Measurements from ENCODE around the gene OR52M1. TPM values are rescaled to one million over a fixed set of nuclear protein-coding genes. Genes with fewer than 3 reads are reported as not detected.

The OR52M1 gene
- total RNA-seq, 1 experiment from 2014 or later, result not detected

DNA sequence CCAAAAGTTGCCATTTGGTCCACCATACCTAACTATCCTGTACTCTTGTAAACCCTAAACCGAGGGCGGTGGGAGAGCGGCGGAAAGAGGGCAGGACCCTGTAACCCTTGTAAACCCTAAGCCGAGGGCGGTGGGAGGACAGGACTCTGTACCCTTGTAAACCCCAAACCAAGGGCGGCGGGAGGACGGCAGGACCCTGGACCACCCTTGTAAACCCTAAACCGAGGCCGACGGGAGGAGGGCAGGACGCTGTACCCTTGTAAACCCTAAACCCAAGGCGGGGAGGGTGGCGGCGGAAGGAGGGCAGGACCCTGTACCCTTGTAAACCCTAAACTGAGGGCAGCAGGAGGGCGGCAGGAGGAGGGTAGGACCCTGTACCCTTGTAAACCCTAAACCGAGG is 24.1 kb downstream of the OR52M1 start:
- no TSS peak for BruUV-seq (replicated peaks)
- no peaks in the 10 kb centered on the region for H3K4me1 ChIP-seq (ENCODE audit: control insufficient read depth in 1 of 2, insufficient read depth in 2 of 2, low read length in 2 of 2)

DNA sequence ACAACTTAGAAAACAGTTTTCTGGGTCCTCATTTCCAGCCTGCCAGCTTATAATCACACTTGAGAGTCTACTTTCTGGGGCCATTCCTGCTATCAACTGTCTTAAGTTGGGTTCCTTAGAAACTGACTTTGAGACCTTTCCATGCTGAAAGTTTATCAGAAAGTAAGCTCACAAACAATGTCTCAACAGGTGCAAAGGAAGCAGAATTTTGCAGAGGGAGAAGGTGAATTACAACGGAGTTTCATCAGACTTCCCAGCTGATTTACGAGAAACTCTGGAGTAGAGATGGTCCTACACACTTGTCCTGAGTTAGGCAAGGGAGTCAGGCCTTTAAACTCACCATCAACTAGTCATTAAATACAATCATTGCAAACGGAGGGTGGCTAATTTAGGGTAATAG is 31.9 kb downstream of the OR52M1 start:
- H3K79me2 ChIP-seq (ENCODE audit: insufficient read depth, low read length), result no peaks in the 10 kb centered on the region
- CTCF ChIA-PET, result no interaction called here

More for the DNA sequence above, 24.1 kb downstream of the OR52M1 start:
- Histone ChIP-seq H2AFZ (ENCODE audit: low read depth, low read length, poor library complexity, severe bottlenecking) (no peak overlapping the region), H3K9me2 (ENCODE audit: insufficient read depth) (no peaks in the 10 kb centered on the region), H3K27me3 (ENCODE audit: insufficient read depth, low read length) (peaks cover 43% of the 10 kb centered on the region; the same call in 1 of the 2 replicates), H3K27ac (ENCODE audit: low read depth, low read length) (no peak overlapping the region), H3K79me2 (ENCODE audit: insufficient read depth, low read length) (no peaks in the 10 kb centered on the region), H3K36me3 (ENCODE audit: control insufficient read depth in 1 of 2, insufficient read depth in 2 of 2, low read length in 2 of 2) (no peaks in the 10 kb centered on the region), H3K4me3 (replicated peaks in 1 of 2; ENCODE audit: low read depth in 1 of 2, low read length in 2 of 2) (no peak overlapping the region), H3K9me3 (ENCODE audit: control insufficient read depth in 1 of 2, insufficient read depth in 1 of 2, low read depth in 1 of 2, low read length in 2 of 2) (no peaks in the 10 kb centered on the region), H3K9ac (ENCODE audit: low read length) (no peak overlapping the region), H4K20me1 (ENCODE audit: insufficient read depth) (no peaks in the 10 kb centered on the region), H3K4me2 (ENCODE audit: low read length) (no peak overlapping the region)
- RAD21 ChIA-PET (ENCODE audit: low non-redundant PET in 1 of 2, low total read pairs in 2 of 2, uncharacterized antibody in 2 of 2, unreplicated experiment in 2 of 2), result no interaction called here
- ATAC-seq (no peak), DNase-seq (ENCODE audit: low read depth, low spot score) (no peak)
- intact Hi-C loops (cut with micrococcal nuclease), result no loop called here
- CTCF ChIA-PET, result no interaction called here
- POLR2A ChIA-PET, result no interaction called here
- TF ChIP-seq FOSL1 (IDR thresholded peaks at IDR 0.05; ENCODE audit: low read depth) (no peak), JUND (IDR thresholded peaks at IDR 0.05) (no peak), ZNF274 (IDR thresholded peaks at IDR 0.05; ENCODE audit: low read depth, low read length) (no peak), EGR1 (IDR thresholded peaks at IDR 0.05; ENCODE audit: low read depth) (no peak), SRF (IDR thresholded peaks at IDR 0.05; ENCODE audit: low read depth) (no peak), SIN3A (IDR thresholded peaks at IDR 0.05; ENCODE audit: low read depth) (no peak), SP1 (IDR thresholded peaks at IDR 0.05; ENCODE audit: low read depth) (no peak)

More for the DNA sequence above, 31.9 kb downstream of the OR52M1 start:
- TF ChIP-seq, protein P1, sequence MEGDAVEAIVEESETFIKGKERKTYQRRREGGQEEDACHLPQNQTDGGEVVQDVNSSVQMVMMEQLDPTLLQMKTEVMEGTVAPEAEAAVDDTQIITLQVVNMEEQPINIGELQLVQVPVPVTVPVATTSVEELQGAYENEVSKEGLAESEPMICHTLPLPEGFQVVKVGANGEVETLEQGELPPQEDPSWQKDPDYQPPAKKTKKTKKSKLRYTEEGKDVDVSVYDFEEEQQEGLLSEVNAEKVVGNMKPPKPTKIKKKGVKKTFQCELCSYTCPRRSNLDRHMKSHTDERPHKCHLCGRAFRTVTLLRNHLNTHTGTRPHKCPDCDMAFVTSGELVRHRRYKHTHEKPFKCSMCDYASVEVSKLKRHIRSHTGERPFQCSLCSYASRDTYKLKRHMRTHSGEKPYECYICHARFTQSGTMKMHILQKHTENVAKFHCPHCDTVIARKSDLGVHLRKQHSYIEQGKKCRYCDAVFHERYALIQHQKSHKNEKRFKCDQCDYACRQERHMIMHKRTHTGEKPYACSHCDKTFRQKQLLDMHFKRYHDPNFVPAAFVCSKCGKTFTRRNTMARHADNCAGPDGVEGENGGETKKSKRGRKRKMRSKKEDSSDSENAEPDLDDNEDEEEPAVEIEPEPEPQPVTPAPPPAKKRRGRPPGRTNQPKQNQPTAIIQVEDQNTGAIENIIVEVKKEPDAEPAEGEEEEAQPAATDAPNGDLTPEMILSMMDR (IDR thresholded peaks at IDR 0.05 in 2 of 3, conservative IDR thresholded peaks at IDR 0.05 in 1 of 3; ENCODE audit: borderline replicate concordance in 1 of 3, insufficient read depth in 1 of 3, low read depth in 2 of 3, low read length in 2 of 3), result no peak
- TF ChIP-seq CBX3 (IDR thresholded peaks at IDR 0.05; ENCODE audit: low read depth) (no peak), JUND (IDR thresholded peaks at IDR 0.05) (no peak), FOSL1 (IDR thresholded peaks at IDR 0.05; ENCODE audit: low read depth) (no peak), SP1 (IDR thresholded peaks at IDR 0.05; ENCODE audit: low read depth) (no peak), ELF1 (IDR thresholded peaks at IDR 0.05; ENCODE audit: borderline replicate concordance, low read depth) (no peak), EGR1 (IDR thresholded peaks at IDR 0.05; ENCODE audit: low read depth) (no peak), POLR2AphosphoS5 (IDR thresholded peaks at IDR 0.05; ENCODE audit: low read depth, low read length) (no peak), POLR2A (IDR thresholded peaks at IDR 0.05; ENCODE audit: borderline replicate concordance, extremely low read depth, insufficient read depth, insufficient read length) (no peak), RAD21 (IDR thresholded peaks at IDR 0.05; ENCODE audit: low read depth) (no peak), ZFX (IDR thresholded peaks at IDR 0.05) (no peak), EZH2phosphoT487 (IDR thresholded peaks at IDR 0.05; ENCODE audit: borderline replicate concordance) (no peak)
- TF ChIP-seq, protein P2, sequence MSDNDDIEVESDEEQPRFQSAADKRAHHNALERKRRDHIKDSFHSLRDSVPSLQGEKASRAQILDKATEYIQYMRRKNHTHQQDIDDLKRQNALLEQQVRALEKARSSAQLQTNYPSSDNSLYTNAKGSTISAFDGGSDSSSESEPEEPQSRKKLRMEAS (IDR thresholded peaks at IDR 0.05), result no peak
- TF ChIP-seq, protein P3, sequence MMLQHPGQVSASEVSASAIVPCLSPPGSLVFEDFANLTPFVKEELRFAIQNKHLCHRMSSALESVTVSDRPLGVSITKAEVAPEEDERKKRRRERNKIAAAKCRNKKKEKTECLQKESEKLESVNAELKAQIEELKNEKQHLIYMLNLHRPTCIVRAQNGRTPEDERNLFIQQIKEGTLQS (IDR thresholded peaks at IDR 0.05), result no peak
- no peaks in the 10 kb centered on the region for H3K36me3 ChIP-seq (ENCODE audit: control insufficient read depth in 1 of 2, insufficient read depth in 2 of 2, low read length in 2 of 2)
- no peak overlapping the region for H2AFZ ChIP-seq (ENCODE audit: low read depth, low read length, poor library complexity, severe bottlenecking)
- no peak overlapping the region for H3K4me2 ChIP-seq (ENCODE audit: low read length)
- POLR2A ChIA-PET, result no interaction called here
- no peaks in the 10 kb centered on the region for H4K20me1 ChIP-seq (ENCODE audit: insufficient read depth)
- no peak overlapping the region for H3K9ac ChIP-seq (ENCODE audit: low read length)
- DNase-seq (ENCODE audit: low read depth, low spot score), result no peak
- ATAC-seq, result no peak
- BruUV-seq (replicated peaks), result no TSS peak
- H3K4me1 ChIP-seq (ENCODE audit: control insufficient read depth in 1 of 2, insufficient read depth in 2 of 2, low read length in 2 of 2), result no peaks in the 10 kb centered on the region
- H3K9me2 ChIP-seq (ENCODE audit: insufficient read depth), result no peaks in the 10 kb centered on the region
- H3K27me3 ChIP-seq (ENCODE audit: insufficient read depth, low read length), result peaks cover 85% of the 10 kb centered on the region
- intact Hi-C loops (cut with micrococcal nuclease), result no loop called here
- no peak overlapping the region for H3K27ac ChIP-seq (ENCODE audit: low read depth, low read length)
- RAD21 ChIA-PET (ENCODE audit: low non-redundant PET in 1 of 2, low total read pairs in 2 of 2, uncharacterized antibody in 2 of 2, unreplicated experiment in 2 of 2), result no interaction called here
- no peak overlapping the region for H3K4me3 ChIP-seq (replicated peaks in 1 of 2; ENCODE audit: low read depth in 1 of 2, low read length in 2 of 2)
- no peaks in the 10 kb centered on the region for H3K9me3 ChIP-seq (ENCODE audit: control insufficient read depth in 1 of 2, insufficient read depth in 1 of 2, low read depth in 1 of 2, low read length in 2 of 2)
